GM12878 (cell line): ENCODE data around the gene FSTL1. TPM values are rescaled to one million over a fixed set of nuclear protein-coding genes. Genes with fewer than 3 reads are reported as not detected.

Experiments used
- ATAC-seq: fragments of 200-7000 bp; cut with Tn5 transposase; 3 replicates; pipeline ENCODE4 v1.9.1; 2020; ENCODE audit warnings: mild to moderate bottlenecking, moderate library complexity
- BruUV-seq: library from RNA; stranded (reverse); fragments of 400-500 nt; replicated peaks from 2 replicates; lab custom pipeline; 2021; lab: Mats Ljungman, UMichigan
- CTCF ChIA-PET: fragments of 300-600 bp; sonication (Branson Sonifier 250); formaldehyde crosslinking; extraction: SDS; loops from one replicate; lab custom pipeline; 2021; ENCODE audit warnings: inconsistent platforms; lab: Yijun Ruan, JAX
- POLR2A ChIA-PET: fragments of 350-600 bp; formaldehyde crosslinking; extraction: SDS; loops from one replicate; lab custom pipeline; 2021; ENCODE audit warnings: inconsistent platforms; lab: Charles Lee
- RAD21 ChIA-PET: fragments of 300-600 bp; sonication (Branson Sonifier 250); formaldehyde crosslinking; loops from one replicate; lab custom pipeline; 2023; ENCODE audit warnings: antibody characterized with exemption; ENCODE audit not compliant: unreplicated experiment; lab: Charles Lee
- SMC1A ChIA-PET: fragments of 300-600 bp; sonication (Branson Sonifier 250); formaldehyde crosslinking; loops from one replicate; lab custom pipeline; 2023; ENCODE audit not compliant: unreplicated experiment, uncharacterized antibody; lab: Charles Lee
- DNase-seq: peaks from one replicate; pipeline ENCODE4 v3.0.0-alpha.2; 2011; ENCODE audit warnings: low read depth, low spot score
- FAIRE-seq: peaks from 3 replicates; lab custom pipeline; 2011; peaks lifted over from hg19 to GRCh38; lab: Jason Lieb, UNC
- H2AFZ ChIP-seq: 2 replicates; pipeline ENCODE4 v1.6.0; 2011; ENCODE audit warnings: low read depth, low read length, control low read depth; ENCODE audit not compliant: control insufficient read depth
- H3K27ac ChIP-seq: 2 replicates; pipeline ENCODE4 v1.5.1; 2011; ENCODE audit warnings: control low read depth; ENCODE audit not compliant: control insufficient read depth, insufficient read depth
- H3K27me3 ChIP-seq, 2 experiments: replicated peaks in 1 of 2; 2 replicates each; pipeline versions ENCODE4 v1.6.0 to v1.6.1; 2011; ENCODE audit warnings: low read length in 1 of 2; ENCODE audit not compliant: control insufficient read depth in 2 of 2, insufficient read depth in 2 of 2
- H3K36me3 ChIP-seq, 2 experiments: 2 replicates each; pipeline ENCODE4 v1.5.1; 2011; ENCODE audit warnings: low read length in 1 of 2; ENCODE audit not compliant: control insufficient read depth in 2 of 2, insufficient read depth in 2 of 2
- H3K4me1 ChIP-seq: 2 replicates; pipeline ENCODE4 v1.6.1; 2011; ENCODE audit warnings: mild to moderate bottlenecking, low read length, moderate library complexity, mixed read lengths; ENCODE audit not compliant: control insufficient read depth, insufficient read depth
- H3K4me2 ChIP-seq: 2 replicates; pipeline ENCODE4 v1.6.0; 2011; ENCODE audit warnings: control low read depth; ENCODE audit not compliant: control insufficient read depth, insufficient read depth
- H3K4me3 ChIP-seq: fragments of 200-600 bp; sonication (generic); 2 replicates; pipeline ENCODE4 v1.5.1; 2016
- H3K79me2 ChIP-seq: 2 replicates; pipeline ENCODE4 v1.6.0; 2011; ENCODE audit warnings: low read length; ENCODE audit not compliant: control insufficient read depth, insufficient read depth
- H3K9ac ChIP-seq: 2 replicates; pipeline ENCODE4 v1.8.0; 2011; ENCODE audit warnings: low read length, control low read depth, mixed read lengths; ENCODE audit not compliant: control insufficient read depth, insufficient read depth
- H3K9me3 ChIP-seq: replicated peaks from 3 replicates; pipeline ENCODE4 v1.5.1; 2011; ENCODE audit warnings: mild to moderate bottlenecking, low read length; ENCODE audit not compliant: control insufficient read depth, insufficient read depth
- H4K20me1 ChIP-seq: 2 replicates; pipeline ENCODE4 v1.6.0; 2011; ENCODE audit not compliant: control insufficient read depth, insufficient read depth
- PML ChIP-seq: IDR thresholded peaks from 2 replicates; pipeline ENCODE4 v1.6.1; 2012; ENCODE audit warnings: low read length, inconsistent platforms
- ZBTB40 ChIP-seq: fragments of 450-650 bp; IDR thresholded peaks from 2 replicates; pipeline ENCODE4 v1.6.1; 2016; ENCODE audit warnings: mild to moderate bottlenecking, moderate library complexity, borderline replicate concordance
- WGBS: methylation state at CpG from one replicate; pipeline ENCODE4 v1.1.6; 2016; ENCODE audit warnings: low lambda C conversion rate; ENCODE audit not compliant: insufficient replicate concordance, insufficient coverage; ENCODE audit errors: missing lambda C conversion rate; 5-methylcytosine and 5-hydroxymethylcytosine counted together
- in situ Hi-C: fragments of 300-500 bp; cut with MboI; formaldehyde crosslinking; loops from 9 replicates; pipeline ENCODE4 v1.14.3; 2018; ENCODE audit warnings: mixed read lengths
- intact Hi-C: fragments of 100-400 bp; cut with micrococcal nuclease; formaldehyde crosslinking; loops from one replicate; pipeline ENCODE4 v1.14.2; 2022; ENCODE audit not compliant: unreplicated experiment
- polyA plus RNA-seq, 11 experiments: library from polyadenylated mRNA; depleted of rRNA in 4 of 11; unstranded in 6 of 11; stranded (reverse) in 5 of 11; fragments of >200 nt; fragmentation: Nextera tagmentation in 4 of 11; fragmentation: Illumina TruSeq in 1 of 11; extraction: Ambion mirVana in 4 of 11; extraction: Trizol in 1 of 11; gene quantifications; 1 replicate in 1 of 11; 2 replicates in 10 of 11; pipeline versions ENCODE4 v1.2.1 to v1.2.3, GENCODE V29; 2011 to 2016; ENCODE audit warnings: inconsistent platforms in 2 of 11, missing spikeins in 2 of 11, low read depth in 1 of 11
- total RNA-seq, 4 experiments: library from RNA; depleted of rRNA in 3 of 4; stranded (reverse); fragments of >200 nt in 3 of 4; fragmentation: Illumina TruSeq in 1 of 4; extraction: Trizol in 1 of 4; gene quantifications; 2 replicates each; pipeline versions ENCODE4 v1.2.1 to v1.2.3, GENCODE V29; 2013 to 2021
- TF ChIP-seq, protein P1 (sequence below): fragments of 450-650 bp; IDR thresholded peaks from 2 replicates; pipeline ENCODE4 v1.6.1; 2017; ENCODE audit warnings: mild to moderate bottlenecking, low read depth, inconsistent platforms; ENCODE audit not compliant: poor library complexity, severe bottlenecking

Gene FSTL1
- total and polyA plus RNA-seq, 10 of the 15 experiments (the other 5 are each of a cell fraction or from before 2014, with no cell fraction given), result 0.06 to 1.7 (median 0.32) TPM; not detected in 4

DNA sequence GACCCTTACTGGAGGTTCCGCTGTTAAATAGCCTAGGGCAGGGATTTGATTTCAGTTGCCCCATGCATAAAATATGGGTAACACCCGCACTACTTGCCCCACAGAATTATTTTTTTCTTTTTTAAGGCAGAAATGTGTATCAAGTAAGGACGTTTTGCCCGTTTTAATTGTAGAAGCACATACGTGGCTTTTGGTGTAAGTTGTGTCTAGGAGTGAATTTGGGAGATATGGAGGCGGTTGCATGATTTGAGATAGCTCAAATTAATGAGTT lies 101.0 kb downstream of the FSTL1 start:
- ChIA-PET SMC1A (interaction anchor here (1.1 to 3.4 kb wide), 6 partner anchors 9 to 501 kb away, joined by 3 to 26 read pairs (median 8); no protein-coding TSS in a partner anchor), CTCF (interaction anchor here (0.6 to 8.6 kb wide), 7 partner anchors 67 to 668 kb away, joined by 3 to 52 read pairs (median 3); no protein-coding TSS in a partner anchor), RAD21 (interaction anchor here (0.6 to 2.9 kb wide), 5 partner anchors 19 to 254 kb away, joined by 3 to 17 read pairs (median 4); no protein-coding TSS in a partner anchor), POLR2A (interaction anchor here (0.7 to 3.4 kb wide), 5 partner anchors 17 to 362 kb away, joined by 3 to 15 read pairs (median 4); partner anchors contain the start of gene NDUFB4)
- Histone ChIP-seq H3K79me2 (peaks cover 47% of the 10 kb centered on the region), H3K27me3 (no peaks in the 10 kb centered on the region), H2AFZ (peak overlapping the region; percentile 98), H3K4me2 (peak overlapping the region; percentile 91), H3K9ac (peak overlapping the region; percentile 87), H4K20me1 (no peaks in the 10 kb centered on the region), H3K36me3 (0 out of 4 replicates have a peak, but pooled peaks cover 0 to 5% of the 10 kb centered on the region in 2 experiments), H3K27ac (peak overlapping the region; percentile 86), H3K4me3 (peak overlapping the region; percentile 95), H3K9me3 (no peaks in the 10 kb centered on the region), H3K4me1 (peaks cover 4% of the 10 kb centered on the region; the same call in 1 of the 2 replicates)
- TF ChIP-seq PML, result no peak
- peak; percentile 43; the same call in 1 of the 2 replicates for TF ChIP-seq ZBTB40
- TF ChIP-seq, protein P1, sequence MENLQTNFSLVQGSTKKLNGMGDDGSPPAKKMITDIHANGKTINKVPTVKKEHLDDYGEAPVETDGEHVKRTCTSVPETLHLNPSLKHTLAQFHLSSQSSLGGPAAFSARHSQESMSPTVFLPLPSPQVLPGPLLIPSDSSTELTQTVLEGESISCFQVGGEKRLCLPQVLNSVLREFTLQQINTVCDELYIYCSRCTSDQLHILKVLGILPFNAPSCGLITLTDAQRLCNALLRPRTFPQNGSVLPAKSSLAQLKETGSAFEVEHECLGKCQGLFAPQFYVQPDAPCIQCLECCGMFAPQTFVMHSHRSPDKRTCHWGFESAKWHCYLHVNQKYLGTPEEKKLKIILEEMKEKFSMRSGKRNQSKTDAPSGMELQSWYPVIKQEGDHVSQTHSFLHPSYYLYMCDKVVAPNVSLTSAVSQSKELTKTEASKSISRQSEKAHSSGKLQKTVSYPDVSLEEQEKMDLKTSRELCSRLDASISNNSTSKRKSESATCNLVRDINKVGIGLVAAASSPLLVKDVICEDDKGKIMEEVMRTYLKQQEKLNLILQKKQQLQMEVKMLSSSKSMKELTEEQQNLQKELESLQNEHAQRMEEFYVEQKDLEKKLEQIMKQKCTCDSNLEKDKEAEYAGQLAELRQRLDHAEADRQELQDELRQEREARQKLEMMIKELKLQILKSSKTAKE, result peak; percentile 15
- no peak for FAIRE-seq
- intact Hi-C loops, result loop anchor here (2.0 kb wide), 2 partner anchors 67 to 255 kb away; partner anchors contain the start of gene GSK3B
- in situ Hi-C loops, result no loop called here
- DNase-seq, result no peak
- ATAC-seq, result no peak; the same call in 2 of the 3 replicates
- BruUV-seq, result no TSS peak
- WGBS, result 9% methylated on average over 6 of the region's 6 CpGs
